ENCODE results near the gene CD244.
"Not testable (repeated sequence)": the region's sequence is repeated elsewhere in the genome, so short reads cannot be mapped to it uniquely, and the experiment has no call there.

CD244 gene, protein sequence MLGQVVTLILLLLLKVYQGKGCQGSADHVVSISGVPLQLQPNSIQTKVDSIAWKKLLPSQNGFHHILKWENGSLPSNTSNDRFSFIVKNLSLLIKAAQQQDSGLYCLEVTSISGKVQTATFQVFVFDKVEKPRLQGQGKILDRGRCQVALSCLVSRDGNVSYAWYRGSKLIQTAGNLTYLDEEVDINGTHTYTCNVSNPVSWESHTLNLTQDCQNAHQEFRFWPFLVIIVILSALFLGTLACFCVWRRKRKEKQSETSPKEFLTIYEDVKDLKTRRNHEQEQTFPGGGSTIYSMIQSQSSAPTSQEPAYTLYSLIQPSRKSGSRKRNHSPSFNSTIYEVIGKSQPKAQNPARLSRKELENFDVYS

DNA sequence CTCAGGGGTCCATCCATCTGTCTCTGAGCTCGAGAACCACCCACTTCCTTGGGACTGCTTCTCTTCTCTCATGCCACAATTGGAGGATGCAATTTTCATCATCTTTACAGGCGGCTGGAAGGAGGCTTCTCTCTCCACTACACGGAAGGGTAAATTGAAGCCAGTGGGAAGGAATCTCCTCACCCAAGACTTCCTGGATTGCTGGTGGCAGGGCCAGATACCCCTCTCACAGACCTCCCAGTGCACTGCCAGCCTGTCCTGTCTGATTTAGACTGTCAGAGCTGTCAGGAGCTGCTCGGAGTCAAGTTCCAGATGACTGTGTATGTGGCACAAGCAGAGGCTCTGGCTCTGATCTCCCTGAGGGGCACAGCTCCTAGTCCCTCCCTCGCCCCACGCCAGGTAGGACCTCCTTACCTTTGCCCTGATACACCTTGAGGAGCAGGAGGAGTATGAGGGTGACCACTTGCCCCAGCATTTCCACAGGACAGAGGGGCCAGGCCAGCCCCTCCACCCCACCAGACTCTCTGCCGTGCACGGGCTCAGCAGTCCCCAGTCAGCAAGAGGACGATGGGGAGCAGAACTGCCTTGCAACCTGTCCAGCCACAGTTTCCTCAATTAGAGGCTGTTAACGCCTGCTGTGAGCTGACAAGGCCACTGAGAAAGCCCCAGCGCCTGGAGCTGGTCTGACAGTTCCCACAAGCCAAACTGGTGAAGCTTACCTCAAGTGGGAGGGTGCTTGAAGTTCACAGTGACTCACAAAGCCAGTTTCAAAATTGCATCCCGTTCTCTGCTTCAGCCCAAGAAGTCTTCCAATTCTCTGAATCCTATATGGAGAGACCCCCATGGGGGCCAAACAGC lies at the start of gene CD244:
Gene CD244, minus strand, starts transcription at position 685 of the 858 bp plus-strand sequence. Its CDS starts 210 bp downstream, at position 475.
- in situ Hi-C loops (cut with MboI; ENCODE audit: low sequenced_read_pairs): no loop called here

DNA sequence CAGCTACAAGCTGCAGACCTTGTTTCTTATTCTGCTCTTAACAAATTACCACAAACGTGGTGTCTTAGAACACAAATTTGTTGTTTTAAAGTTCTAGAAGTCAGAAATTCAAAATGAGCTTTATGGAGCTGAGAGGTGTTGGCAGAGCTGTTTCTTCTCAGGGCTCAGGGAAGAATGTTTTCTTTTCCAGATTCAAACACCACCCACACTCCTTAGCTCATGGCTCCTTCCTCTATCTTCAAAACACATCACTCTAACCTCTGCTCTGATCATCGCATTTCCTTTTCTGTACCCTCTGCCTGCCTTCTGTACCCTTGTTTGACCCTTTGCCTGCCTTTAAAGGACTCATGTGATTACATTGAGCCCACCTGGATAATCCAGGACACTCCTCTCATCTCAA lies 49.2 kb upstream of the CD244 start:
- in situ Hi-C loops (cut with MboI; ENCODE audit: low sequenced_read_pairs): no loop called here

DNA sequence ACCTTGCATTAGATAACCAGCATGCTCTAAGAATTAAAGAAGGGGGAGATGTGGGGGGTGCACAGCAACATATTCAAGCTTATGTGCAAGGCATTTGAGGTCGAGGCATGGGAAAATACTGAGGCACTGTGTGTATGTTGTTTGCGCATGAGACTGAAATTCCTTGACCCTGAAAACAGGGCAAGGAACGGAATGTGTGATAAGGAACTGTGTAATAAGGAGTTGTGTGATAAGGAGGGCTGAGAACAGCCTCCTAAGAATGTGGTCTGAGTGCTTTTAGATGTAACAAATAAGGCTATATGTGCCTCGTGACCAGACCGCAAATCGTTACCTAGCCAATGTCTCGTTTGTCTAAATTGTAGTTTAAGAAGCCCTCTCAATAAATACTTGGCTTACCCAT lies 48.8 kb upstream of the CD244 start:
- in situ Hi-C loops (cut with MboI; ENCODE audit: low sequenced_read_pairs): no loop called here

DNA sequence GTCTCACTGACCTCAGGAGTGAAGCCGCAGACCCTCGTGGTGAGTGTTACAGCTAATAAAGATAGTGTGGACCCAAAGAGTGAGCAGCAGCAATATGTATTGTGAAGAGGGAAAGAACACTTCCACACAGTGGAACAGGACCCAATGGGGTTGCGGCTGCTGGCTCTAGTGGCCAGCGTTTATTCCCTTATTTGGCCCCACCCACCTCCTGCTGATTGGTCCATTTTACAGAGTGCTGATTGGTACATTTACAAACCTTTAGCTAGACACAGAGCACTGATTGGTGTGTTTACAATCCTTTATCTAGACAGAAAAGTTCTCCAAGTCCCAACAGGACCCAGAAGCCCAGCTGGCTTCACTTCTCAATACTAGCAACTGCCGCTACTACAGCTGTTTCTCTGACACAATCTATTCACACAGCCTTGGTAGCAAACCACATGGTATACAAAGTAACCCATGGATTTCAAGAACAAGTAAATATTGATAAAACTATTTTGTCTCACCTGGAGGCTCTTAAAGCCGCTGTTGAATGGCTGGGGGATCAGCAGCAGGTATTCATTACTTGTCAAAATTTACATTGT lies 47.6 kb upstream of the CD244 start:
- in situ Hi-C loops (cut with MboI; ENCODE audit: low sequenced_read_pairs): no loop called here

DNA sequence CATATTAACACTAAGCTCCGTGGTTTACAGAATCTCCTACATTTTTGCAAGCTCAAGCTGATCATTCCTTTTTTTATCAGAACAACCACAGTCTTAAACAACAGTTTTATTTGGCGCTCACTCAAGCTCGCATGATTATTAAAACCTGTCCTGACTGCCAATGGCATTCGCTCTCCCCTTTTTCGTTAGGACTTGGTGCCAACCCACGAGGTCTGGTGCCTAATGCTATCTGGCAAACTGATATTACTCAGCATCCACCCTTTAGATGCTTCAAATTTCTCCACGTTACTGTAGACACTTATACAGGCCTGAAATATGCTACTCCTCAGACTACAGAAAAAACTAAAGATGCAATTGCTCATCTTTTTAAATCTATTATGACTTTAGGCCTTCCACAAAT lies 45.3 kb upstream of the CD244 start:
- in situ Hi-C loops (cut with MboI; ENCODE audit: low sequenced_read_pairs): no loop called here

- in situ Hi-C loops (cut with MboI; ENCODE audit: low sequenced_read_pairs): no loop called here
Observed at GRCh38 chr1:160905617-160905989, 42.9 kb upstream of the CD244 start.

DNA sequence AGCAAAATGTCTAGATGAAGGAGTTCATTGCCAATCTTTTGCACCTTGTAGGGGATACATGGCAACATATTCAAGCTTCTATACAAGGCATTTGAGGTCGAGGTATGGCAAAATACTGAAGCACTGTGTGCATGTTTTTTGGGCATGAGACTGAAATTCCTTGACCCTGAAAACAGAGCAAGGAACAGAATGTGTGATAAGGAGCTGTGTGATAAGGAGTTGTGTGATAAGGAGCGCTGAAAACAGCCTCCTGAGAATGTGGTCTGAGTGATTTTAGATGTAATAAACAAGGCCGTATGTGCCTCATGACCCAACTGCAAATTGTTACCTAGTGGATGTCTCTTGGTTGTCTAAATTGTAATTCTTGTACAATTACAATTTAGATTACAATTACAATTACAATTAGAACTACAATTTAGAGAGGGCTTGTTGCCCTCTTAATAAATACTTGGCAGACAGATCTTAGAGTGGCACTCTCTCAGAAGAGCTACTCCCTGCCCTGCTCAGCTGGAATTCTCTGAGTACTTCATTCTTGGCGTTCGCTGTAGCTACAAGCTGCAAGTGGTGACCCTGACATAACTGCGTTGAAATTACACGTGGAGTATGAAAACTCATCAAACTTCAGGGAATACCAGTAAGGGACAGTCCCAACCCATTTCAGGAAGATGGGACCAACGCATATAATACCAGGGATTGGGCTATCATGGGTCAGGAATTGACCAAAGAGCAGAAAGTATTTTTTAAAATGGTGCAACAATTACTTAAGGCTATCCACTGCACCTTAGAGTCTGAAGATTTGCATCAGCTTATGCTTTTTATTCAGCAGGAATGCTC lies 42.3 kb upstream of the CD244 start:
- in situ Hi-C loops (cut with MboI; ENCODE audit: low sequenced_read_pairs): no loop called here

GRCh38 chr1:160902251-160902650 lies 39.6 kb upstream of the CD244 start:
- in situ Hi-C loops (cut with MboI; ENCODE audit: low sequenced_read_pairs): not testable (repeated sequence)

DNA sequence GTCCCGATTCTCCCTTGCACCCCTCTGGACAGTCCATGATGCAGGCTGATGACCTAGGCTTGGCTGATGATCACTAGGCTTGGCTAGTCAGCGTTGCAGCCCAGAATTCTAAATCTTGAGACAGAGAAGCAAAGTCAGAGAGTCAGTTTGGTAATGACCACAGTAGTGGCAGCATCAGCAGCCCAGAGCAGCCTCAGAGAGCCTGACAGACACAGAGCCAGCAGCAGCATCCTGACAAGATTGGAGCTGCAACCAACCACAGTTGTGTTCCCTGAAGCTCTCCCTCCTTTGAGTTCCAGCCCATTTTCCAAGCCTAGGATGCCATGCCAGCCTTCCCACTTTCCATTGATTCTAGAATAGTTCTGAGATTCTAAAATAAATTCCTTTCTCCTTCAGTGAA lies 39.1 kb upstream of the CD244 start:
- in situ Hi-C loops (cut with MboI; ENCODE audit: low sequenced_read_pairs): no loop called here

DNA sequence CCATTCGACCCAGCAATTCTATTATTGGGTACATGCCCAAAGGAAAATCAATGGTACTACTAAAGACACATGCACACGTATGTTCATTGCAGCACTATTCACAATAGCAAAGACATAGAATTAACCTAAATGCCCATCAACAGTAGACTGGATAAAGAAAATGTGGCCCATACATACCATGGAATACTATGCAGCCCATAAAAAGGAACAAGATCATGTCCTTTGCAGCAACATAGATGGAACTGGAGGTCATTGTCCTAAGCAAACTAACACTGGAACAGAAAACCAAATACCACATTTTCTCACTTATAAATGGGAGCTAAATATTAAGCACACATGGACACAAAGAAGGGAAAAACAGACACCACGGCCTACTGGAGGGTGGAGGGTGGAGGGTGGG lies 38.0 kb upstream of the CD244 start:
- in situ Hi-C loops (cut with MboI; ENCODE audit: low sequenced_read_pairs): not testable (repeated sequence)

DNA sequence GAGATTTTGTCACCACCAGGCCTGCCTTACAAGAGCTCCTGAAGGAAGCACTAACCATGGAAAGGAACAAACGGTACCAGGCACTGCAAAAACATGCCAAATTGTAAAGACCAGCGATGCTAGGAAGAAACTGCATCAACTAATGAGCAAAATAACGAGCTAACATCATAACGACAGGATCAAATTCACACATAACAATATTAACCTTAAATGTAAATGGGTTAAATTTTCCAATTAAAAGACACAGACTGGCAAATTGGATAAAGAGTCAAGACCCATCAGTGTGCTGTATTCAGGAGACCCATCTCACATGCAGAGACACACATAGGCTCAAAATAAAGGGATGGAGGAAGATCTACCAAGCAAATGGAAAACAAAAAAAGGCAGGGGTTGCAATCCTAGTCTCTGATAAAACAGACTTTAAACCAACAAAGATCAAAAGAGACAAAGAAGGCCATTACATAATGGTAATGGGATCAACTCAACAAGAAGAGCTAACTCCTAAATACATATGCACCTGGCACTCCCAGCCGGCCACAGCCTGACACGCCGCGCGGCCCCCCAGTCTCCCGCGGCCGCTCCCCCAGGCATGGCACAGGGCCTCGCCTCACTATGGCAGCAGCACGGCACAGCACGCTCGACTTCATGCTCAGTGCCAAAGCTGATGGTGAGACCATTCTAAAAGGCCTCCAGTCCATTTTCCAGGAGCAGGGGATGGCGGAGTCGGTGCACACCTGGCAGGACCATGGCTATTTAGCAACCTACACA lies 31.9 kb upstream of the CD244 start:
- in situ Hi-C loops (cut with MboI; ENCODE audit: low sequenced_read_pairs): not testable (repeated sequence)

GRCh38 chr1:160891474-160891873 lies 28.8 kb upstream of the CD244 start:
- in situ Hi-C loops (cut with MboI; ENCODE audit: low sequenced_read_pairs): no loop called here

- in situ Hi-C loops (cut with MboI; ENCODE audit: low sequenced_read_pairs): no loop called here
Observed at GRCh38 chr1:160888926-160889325, 26.2 kb upstream of the CD244 start.

GRCh38 chr1:160887071-160887470 lies 24.4 kb upstream of the CD244 start:
- in situ Hi-C loops (cut with MboI; ENCODE audit: low sequenced_read_pairs): no loop called here

GRCh38 chr1:160885042-160885441 lies 22.4 kb upstream of the CD244 start, which contains the start of gene ITLN1:
Gene ITLN1, minus strand, starts transcription at chr1:160885180. Its CDS starts 303 bp downstream, at chr1:160884877.
- in situ Hi-C loops (cut with MboI; ENCODE audit: low sequenced_read_pairs): no loop called here

DNA sequence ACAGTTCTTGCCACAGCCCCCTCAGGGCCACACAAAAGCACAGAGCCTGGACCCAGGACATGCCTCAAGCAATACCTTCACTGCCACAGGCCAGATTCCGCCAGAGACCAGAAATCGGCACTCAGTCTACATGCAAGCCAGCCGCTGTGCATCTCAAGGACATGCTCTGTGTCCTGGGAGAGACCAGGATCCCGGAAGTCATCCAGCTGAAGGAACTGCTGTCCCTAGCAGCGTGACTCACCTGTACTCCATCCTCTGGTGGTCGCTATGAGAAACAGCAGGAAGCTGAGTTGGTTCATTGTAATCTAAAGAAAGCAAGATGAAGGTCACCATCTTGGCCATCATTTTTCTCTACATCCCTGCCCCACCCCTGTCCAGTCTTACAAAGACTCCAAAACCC lies 21.9 kb upstream of the CD244 start:
- in situ Hi-C loops (cut with MboI; ENCODE audit: low sequenced_read_pairs): no loop called here

- in situ Hi-C loops (cut with MboI; ENCODE audit: low sequenced_read_pairs): no loop called here
Observed at GRCh38 chr1:160883581-160884513, 21.2 kb upstream of the CD244 start.

GRCh38 chr1:160882582-160882981 lies 19.9 kb upstream of the CD244 start:
- in situ Hi-C loops (cut with MboI; ENCODE audit: low sequenced_read_pairs): no loop called here

DNA sequence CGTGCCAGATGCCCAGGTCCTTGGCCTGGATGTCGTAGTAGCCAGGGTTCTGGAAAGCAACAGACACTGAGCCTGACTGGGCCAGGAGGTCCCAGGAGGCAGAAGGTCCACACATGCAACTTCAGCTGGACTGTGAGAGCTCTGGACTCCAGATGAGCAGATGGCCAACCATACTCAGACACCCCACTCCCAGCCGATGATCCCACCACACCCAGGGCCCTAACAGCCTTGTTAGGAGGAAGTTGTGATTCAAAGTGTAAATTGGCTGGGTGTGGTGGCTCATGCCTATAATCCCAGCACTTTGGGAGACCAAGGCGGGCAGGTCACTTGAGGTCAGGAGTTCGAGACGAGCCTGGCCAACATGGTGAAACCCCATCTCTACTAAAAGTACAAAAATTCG lies 18.6 kb upstream of the CD244 start:
- in situ Hi-C loops (cut with MboI; ENCODE audit: low sequenced_read_pairs): not testable (repeated sequence)
